ES-I3 (cell line): ENCODE results near the gene TIMP4.

Experiments used
- H3K36me3 ChIP-seq: 2 replicates; pipeline ENCODE4 v1.6.1; 2013; ENCODE audit warnings: mild to moderate bottlenecking, low read length, control low read depth, moderate library complexity; ENCODE audit not compliant: insufficient read depth
- H3K4me1 ChIP-seq: 2 replicates; pipeline ENCODE4 v1.6.1; 2013; ENCODE audit warnings: mild to moderate bottlenecking, control low read depth, low read length; ENCODE audit not compliant: insufficient read depth
- H3K9ac ChIP-seq: 2 replicates; pipeline ENCODE4 v1.6.1; 2013; ENCODE audit warnings: low read depth, mild to moderate bottlenecking, low read length, moderate library complexity
- H3K9me3 ChIP-seq: 2 replicates; pipeline ENCODE4 v1.6.1; 2013; ENCODE audit warnings: mild to moderate bottlenecking, low read length, moderate library complexity; ENCODE audit not compliant: control insufficient read depth, insufficient read depth

TIMP4 gene

DNA sequence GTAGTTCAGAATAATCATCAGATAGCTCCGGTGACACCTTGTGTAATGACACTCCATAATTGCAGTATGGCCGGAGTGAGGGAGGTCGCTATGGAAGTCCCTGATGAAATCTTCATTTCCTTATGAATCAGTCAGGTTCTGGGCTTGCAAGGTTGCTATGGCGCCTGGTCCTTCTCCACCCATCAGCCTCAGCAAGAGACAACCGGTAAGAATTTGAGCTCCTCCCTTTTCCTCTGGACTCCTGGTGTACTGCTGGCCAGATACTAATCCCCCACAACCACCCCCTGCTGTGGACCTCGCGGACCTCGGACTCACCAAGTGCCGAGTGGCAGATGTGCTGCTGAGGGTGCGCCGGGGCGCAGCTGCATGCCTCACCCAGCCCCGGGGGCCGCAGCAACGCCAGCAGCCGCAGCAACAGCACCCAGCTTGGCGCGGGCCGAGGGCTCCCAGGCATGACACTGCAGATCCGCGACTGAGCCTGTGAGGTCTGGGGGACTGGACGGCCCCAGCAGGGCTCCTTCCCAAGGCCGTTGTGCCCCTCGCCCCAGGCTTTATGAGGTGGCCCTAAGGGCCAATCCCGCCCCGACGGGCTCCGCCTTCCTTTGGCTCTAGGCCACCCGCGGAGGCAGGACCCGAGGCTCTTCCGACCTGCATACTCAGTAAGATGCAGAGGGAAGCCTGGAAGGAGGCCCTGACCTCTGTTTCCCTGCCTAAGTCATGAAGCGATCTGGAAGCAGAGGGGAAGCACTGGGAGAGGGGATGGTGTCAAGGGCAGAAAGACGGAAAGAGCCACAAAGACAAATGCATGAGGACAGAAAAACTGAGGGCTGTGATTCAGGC is at the start of gene TIMP4:
TSS of gene TIMP4 (minus strand) at position 526 of the 840 bp plus-strand sequence. CDS start at position 454, 72 bp downstream.
- H3K36me3 ChIP-seq: no peaks in the 10 kb centered on the region; the same call in 1 of the 2 replicates
- peaks cover 10% of the 10 kb centered on the region; the same call in 1 of the 2 replicates for H3K4me1 ChIP-seq
- H3K9ac ChIP-seq: peak within 1 kb of the TSS; percentile 53
- H3K9me3 ChIP-seq: no peaks in the 10 kb centered on the region

- Histone ChIP-seq H3K9ac (no peak overlapping the region), H3K36me3 (no peaks in the 10 kb centered on the region), H3K4me1 (no peaks in the 10 kb centered on the region), H3K9me3 (peaks cover 2% of the 10 kb centered on the region; the same call in 1 of the 2 replicates)
These were observed 46.5 kb upstream of the TIMP4 start for GRCh38 chr3:12205171-12205570.

DNA sequence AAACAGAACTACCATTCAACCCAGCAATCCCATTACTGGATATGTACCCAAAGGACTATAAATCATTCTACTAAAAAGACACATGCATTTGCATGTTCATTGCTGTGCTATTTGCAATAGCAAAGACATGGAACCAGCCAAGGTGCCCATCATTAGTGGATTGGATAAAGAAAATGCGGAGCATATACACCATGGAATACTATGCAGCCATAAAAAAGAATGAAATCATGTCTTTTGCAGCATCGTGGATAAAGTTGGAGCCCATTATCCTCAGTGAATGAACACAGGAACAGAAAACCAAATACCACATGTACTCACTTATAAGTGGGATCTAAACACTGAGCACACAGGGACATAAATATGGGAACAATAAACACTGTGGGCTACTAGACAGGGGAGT is 43.1 kb upstream of the TIMP4 start:
- H3K9ac ChIP-seq: no peak overlapping the region
- no peaks in the 10 kb centered on the region for H3K4me1 ChIP-seq
- no peaks in the 10 kb centered on the region for H3K36me3 ChIP-seq
- no peaks in the 10 kb centered on the region for H3K9me3 ChIP-seq

- Histone ChIP-seq H3K9me3 (no peaks in the 10 kb centered on the region), H3K36me3 (no peaks in the 10 kb centered on the region), H3K4me1 (peaks cover 13% of the 10 kb centered on the region)
These were observed 39.6 kb upstream of the TIMP4 start for GRCh38 chr3:12198301-12198700.

GRCh38 chr3:12197475-12197874 is 38.8 kb upstream of the TIMP4 start:
- Histone ChIP-seq H3K4me1 (peaks cover 13% of the 10 kb centered on the region), H3K9me3 (no peaks in the 10 kb centered on the region; the same call in 1 of the 2 replicates), H3K36me3 (no peaks in the 10 kb centered on the region; the same call in 1 of the 2 replicates), H3K9ac (no peak overlapping the region)

More at GRCh38 chr3:12198301-12198700, 39.6 kb upstream of the TIMP4 start:
- no peak overlapping the region for H3K9ac ChIP-seq

DNA sequence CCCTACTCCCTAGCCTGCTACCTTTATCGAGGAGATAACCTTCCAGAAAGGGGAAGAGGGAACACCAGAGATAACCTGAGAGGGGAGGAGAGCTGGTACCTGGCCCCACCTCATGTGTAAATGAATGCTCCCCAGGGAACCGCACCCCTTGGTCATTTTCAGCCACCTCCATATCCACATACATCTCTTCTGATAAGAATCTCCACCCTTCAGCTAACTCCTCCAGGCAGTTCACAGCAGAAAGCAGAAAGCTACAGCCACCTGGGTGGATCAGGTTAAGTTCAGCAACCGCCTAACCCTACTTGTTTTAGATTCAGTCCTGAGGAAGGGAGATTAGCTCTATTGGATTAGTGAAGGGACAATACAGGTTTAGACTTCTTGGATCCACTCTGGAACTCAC is 38.0 kb upstream of the TIMP4 start:
- peaks cover 13% of the 10 kb centered on the region for H3K4me1 ChIP-seq
- no peak overlapping the region for H3K9ac ChIP-seq
- no peaks in the 10 kb centered on the region; the same call in 1 of the 2 replicates for H3K36me3 ChIP-seq
- H3K9me3 ChIP-seq: no peaks in the 10 kb centered on the region; the same call in 1 of the 2 replicates

DNA sequence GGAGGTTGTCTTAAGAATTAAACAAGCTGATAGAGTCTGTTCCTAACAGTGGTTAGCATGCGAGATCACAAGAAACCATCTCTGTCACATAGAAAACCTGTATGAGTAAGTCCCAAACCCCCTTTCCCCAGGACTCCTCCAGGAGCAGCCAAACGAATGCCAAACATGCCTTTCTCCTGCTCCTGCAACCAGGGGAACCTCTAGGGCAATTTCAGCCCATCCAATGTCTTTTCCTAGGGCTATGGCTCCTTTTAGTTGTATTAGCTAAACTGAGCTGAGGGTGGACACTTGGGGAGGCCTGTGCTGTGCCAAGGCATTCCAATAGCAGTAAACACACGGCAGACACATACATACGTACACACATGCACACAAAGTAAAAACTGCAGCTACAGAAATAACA is 36.5 kb upstream of the TIMP4 start:
- Histone ChIP-seq H3K9ac (no peak overlapping the region), H3K4me1 (peaks cover 13% of the 10 kb centered on the region), H3K36me3 (no peaks in the 10 kb centered on the region; the same call in 1 of the 2 replicates)

DNA sequence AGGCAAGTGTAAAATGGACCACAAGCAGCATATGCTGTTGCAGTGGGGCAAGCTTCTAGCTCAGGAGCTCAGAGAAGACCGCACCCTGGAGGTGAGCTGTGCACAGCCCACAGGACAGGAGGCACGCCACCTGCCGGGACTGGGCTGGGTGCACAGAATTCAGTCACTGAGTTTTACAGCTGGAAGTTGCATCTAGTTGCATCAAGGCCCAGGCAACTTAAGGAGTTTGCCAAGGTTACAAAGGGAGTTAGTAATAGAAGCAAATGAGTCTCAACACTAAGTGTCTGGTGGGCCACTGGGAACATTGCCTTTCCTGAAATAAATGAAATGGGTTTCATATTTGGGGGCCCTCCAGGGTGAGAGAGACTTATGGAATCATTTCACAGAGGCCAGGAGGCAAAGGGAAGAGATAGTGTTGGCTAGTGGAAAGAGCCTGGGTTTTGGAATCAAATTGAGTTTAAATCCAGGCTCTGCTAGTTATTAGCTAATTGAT is 36.0 kb upstream of the TIMP4 start:
- Histone ChIP-seq H3K4me1 (peaks cover 13% of the 10 kb centered on the region), H3K36me3 (no peaks in the 10 kb centered on the region; the same call in 1 of the 2 replicates), H3K9ac (no peak overlapping the region), H3K9me3 (no peaks in the 10 kb centered on the region; the same call in 1 of the 2 replicates)

More for the DNA sequence above, 36.5 kb upstream of the TIMP4 start:
- H3K9me3 ChIP-seq: no peaks in the 10 kb centered on the region; the same call in 1 of the 2 replicates

DNA sequence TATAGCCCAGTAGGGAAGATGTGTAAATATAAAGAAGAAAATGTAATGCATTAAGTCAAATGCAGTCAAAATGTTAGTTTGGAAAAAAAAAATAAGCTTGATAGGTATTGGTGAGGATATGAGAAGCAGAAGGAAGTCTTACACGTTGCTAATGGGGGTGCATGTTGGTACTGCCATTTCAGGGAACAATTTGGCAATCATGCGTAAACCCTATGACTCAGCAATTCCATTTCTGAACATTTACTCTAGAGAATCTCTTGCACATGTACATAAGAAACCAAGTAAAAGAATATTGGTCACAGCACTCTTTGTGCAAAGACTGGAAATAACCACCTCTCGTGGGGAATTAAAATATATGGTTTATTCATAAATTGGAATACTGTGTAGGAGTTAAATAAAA is 35.5 kb upstream of the TIMP4 start:
- H3K9ac ChIP-seq: no peak overlapping the region
- H3K36me3 ChIP-seq: no peaks in the 10 kb centered on the region; the same call in 1 of the 2 replicates
- H3K4me1 ChIP-seq: peaks cover 13% of the 10 kb centered on the region
- no peaks in the 10 kb centered on the region; the same call in 1 of the 2 replicates for H3K9me3 ChIP-seq

- Histone ChIP-seq H3K9ac (no peak overlapping the region), H3K4me1 (peaks cover 13% of the 10 kb centered on the region), H3K36me3 (no peaks in the 10 kb centered on the region; the same call in 1 of the 2 replicates), H3K9me3 (no peaks in the 10 kb centered on the region; the same call in 1 of the 2 replicates)
These were observed 34.9 kb upstream of the TIMP4 start for GRCh38 chr3:12193485-12194165.

DNA sequence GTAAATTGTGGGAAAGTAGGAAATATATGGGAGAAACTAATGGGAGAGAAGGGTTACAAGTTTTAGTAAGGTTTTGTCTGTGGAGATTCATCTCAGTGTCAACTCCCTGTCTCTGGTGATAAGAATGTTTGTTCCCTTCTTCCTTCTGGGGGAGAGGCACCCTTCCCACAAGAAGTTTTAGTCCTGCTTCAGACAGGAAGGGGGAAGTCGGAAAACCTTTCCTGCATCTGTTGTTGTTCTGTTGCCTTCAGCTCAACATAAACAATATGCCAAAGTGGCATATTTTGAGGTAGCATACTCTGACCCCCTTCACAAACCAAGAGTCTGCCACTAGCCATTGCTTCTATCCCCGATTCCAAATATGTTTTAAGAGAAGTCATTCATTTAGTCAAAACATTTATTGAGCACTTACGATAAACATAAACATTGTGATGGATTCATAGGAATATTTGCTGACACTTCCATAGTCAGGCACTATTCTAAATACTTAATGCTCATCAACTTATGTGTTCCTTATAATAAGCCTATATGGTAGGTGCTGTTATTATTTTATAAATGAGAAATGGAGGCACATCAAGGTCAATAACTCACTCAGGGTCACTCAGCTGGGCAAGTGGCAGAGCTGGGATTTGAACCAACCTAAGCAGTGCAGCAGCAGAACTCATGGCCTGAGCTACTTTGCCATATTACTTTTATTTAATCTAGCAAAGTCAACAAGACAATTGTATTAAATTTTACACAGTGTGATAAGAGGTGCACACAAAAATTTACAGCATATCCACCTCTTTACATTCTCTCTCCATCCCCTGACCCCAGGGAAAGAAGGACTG is 34.2 kb upstream of the TIMP4 start:
- Histone ChIP-seq H3K9ac (no peak overlapping the region), H3K4me1 (peaks cover 13% of the 10 kb centered on the region), H3K9me3 (no peaks in the 10 kb centered on the region; the same call in 1 of the 2 replicates), H3K36me3 (no peaks in the 10 kb centered on the region; the same call in 1 of the 2 replicates)

DNA sequence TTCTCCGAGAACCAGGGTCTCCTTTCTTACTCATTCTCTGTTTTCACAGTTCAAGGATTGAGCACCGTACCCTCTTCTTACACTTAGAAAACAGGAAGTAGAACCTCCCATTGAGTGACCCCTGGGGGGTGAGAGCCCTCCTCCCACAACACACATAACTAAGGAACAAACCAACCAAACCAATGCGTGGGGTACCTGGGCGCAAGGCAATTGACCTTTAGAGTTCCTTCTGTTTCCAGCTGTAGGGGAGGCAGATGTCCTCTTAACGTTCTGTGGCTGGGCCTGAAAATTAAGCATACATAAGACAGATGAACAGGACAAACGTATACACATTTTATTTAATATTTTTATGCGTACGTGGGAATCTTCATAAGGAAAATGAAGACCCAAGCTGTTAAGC is 33.5 kb upstream of the TIMP4 start:
- Histone ChIP-seq H3K4me1 (peaks cover 13% of the 10 kb centered on the region), H3K36me3 (no peaks in the 10 kb centered on the region; the same call in 1 of the 2 replicates), H3K9ac (no peak overlapping the region), H3K9me3 (no peaks in the 10 kb centered on the region; the same call in 1 of the 2 replicates)

DNA sequence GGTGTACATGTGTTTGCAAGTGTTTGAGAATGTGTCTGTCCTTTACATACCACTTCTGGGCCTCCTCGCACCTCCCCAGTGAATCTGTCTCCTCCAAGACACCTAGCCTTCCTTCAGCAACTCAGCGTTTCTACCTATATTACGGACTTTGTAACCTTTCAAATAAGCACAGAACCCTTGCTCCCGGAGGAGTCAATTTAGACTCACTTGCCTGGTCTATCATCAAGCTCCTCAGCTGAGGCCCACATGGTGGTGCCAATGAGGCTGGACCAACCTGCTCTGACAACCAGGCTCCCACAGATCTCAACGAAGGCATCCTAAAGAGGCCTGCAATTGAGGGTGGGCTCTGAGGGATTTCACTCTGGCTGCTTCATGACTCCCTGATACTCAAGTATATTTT is 32.8 kb upstream of the TIMP4 start:
- peaks cover 13% of the 10 kb centered on the region for H3K4me1 ChIP-seq
- H3K9me3 ChIP-seq: no peaks in the 10 kb centered on the region; the same call in 1 of the 2 replicates
- H3K9ac ChIP-seq: no peak overlapping the region
- H3K36me3 ChIP-seq: no peaks in the 10 kb centered on the region; the same call in 1 of the 2 replicates
